GM19043 (cell line): ENCODE results near the gene ZNF667.

Experiments used
- ATAC-seq: cut with Tn5 transposase; IDR thresholded peaks from one replicate; pipeline ENCODE4 v1.9.1; 2021; ENCODE audit warnings: low read depth; ENCODE audit not compliant: unreplicated experiment

The ZNF667 gene

GRCh38 chr19:56476651-56477428, at the start of gene ZNF667:
Gene ZNF667, minus strand, starts transcription at chr19:56477345. Its CDS starts 14,975 bp downstream, at chr19:56462370.
- ATAC-seq: no peak

DNA sequence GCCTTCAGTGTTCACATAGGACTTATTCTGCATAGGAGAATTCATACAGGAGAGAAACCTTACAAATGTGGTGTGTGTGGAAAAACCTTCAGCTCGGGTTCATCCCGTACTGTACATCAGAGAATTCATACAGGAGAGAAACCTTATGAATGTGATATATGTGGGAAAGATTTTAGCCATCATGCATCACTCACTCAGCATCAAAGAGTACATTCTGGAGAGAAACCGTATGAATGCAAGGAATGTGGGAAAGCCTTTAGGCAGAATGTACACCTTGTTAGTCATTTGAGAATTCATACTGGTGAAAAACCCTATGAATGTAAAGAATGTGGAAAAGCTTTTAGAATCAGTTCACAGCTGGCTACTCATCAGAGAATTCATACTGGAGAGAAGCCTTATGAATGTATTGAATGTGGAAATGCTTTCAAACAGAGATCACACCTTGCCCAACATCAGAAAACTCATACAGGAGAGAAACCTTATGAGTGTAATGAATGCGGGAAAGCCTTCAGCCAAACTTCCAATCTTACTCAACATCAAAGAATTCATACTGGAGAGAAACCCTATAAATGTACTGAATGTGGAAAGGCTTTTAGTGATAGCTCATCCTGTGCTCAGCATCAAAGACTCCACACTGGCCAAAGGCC, 48.2 kb upstream of the ZNF667 start:
- no peak for ATAC-seq

GRCh38 chr19:56508290-56508778, 31.2 kb upstream of the ZNF667 start:
- no peak for ATAC-seq

DNA sequence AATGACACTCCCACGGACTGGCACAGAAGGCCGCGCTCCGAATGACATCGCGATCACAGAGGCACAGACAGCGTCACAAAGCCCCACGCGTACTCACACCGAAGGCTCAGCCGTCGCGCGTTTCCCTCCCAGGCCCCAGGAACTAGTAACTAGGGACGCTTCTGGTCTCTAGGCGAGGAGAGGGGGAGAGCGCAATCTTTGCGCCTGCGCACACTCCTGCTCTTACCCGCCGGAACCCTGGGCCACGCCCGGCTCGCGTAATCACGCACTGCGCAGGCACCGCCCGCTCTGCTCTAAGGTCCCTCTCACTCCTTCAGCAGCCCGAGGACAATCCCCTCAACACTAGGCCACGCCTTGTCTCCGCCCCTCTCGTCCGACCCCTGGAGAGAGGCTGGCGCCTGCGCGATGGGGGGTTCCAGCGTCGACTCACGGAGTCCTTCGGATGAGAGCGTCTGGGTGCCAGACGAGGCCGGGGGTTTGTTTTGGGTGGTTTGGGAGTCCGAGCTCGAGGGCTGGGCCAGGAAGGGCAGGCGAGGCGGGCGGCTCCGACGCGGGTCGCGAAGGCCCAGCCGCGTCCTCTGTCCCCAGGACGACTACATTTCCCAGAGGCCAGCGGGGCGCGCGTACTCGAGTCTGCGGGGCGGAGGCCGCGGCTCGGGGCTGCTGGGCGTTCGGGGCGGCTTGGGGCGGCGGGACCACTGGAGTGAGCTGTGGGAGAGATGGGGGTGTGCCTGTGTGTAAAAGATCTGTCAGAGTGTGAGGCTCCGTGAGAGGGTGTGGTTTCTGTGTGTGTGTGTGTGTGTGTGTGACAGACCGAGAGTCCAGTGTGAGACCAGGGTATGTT, 30.5 kb upstream of the ZNF667 start, which contains the start of gene ZNF471:
Gene ZNF471, plus strand, starts transcription at position 410 of the 844 bp plus-strand sequence. CDS start 3,717 bp downstream, outside the sequence.
- ATAC-seq: no peak

DNA sequence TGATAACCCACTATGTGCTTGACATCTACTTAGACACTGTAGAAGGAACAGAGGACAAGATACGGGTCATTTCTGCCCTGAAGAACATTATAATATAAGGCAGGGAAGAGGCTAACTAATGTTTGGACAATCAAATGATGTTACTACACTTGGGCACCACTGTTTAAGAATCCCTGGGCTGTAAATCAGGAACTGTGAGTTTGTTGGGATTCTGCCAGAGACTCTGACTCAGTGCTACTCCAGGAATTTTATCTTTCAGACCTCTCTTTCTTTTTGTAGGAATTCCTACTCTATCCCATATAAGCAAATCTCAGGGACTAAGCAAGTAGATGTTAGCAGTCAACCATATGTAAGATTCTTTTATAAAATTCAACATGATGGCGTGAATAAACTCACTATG, 27.4 kb upstream of the ZNF667 start:
- ATAC-seq: no peak

DNA sequence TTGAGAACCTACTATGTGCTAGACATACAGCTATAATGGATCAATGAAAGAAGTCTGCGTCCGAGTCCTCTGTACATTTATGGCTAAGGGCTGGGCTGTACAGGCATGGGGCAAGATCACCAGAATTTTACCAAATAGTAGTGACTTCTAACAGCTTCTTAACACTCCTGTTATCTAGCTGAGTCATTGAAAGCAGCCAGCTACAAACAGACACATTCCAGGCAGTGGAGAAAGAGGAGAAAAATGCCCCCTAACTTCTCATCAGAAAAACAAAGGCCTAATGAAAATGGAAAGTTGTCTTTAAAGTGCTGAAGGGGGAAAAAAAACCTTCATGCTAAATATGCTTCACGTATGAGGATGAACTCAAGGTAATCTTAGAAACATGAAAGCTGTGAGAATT, 14.3 kb upstream of the ZNF667 start:
- ATAC-seq: no peak

GRCh38 chr19:56477429-56478338, 539 bp upstream of the ZNF667 start:
- no peak for ATAC-seq

DNA sequence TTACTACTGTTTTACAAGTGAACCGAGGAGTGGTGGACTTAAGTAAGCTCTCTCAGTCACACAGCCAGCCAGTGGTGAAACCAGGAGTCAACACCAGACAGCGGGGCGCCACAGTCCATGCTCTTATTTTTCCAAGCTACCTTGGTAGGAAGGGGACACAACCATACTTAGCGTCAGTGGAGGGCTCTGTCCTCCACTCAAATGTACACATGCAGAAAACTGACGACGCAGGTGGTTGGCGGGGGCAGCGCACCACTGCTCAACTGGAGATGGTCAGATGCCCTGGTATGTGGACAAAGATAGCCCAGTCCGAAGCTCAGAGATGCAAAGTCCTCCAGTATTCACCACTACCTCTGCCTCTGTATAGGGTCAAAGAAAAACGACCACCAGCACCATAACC, 1.1 kb downstream of the ZNF667 start:
- no peak for ATAC-seq

- no peak for ATAC-seq
Measured at GRCh38 chr19:56474308-56474707, 2.8 kb downstream of the ZNF667 start.

GRCh38 chr19:56441206-56441792, 35.8 kb downstream of the ZNF667 start:
- ATAC-seq: no peak

GRCh38 chr19:56423985-56424353, 53.2 kb downstream of the ZNF667 start:
- ATAC-seq: no peak

DNA sequence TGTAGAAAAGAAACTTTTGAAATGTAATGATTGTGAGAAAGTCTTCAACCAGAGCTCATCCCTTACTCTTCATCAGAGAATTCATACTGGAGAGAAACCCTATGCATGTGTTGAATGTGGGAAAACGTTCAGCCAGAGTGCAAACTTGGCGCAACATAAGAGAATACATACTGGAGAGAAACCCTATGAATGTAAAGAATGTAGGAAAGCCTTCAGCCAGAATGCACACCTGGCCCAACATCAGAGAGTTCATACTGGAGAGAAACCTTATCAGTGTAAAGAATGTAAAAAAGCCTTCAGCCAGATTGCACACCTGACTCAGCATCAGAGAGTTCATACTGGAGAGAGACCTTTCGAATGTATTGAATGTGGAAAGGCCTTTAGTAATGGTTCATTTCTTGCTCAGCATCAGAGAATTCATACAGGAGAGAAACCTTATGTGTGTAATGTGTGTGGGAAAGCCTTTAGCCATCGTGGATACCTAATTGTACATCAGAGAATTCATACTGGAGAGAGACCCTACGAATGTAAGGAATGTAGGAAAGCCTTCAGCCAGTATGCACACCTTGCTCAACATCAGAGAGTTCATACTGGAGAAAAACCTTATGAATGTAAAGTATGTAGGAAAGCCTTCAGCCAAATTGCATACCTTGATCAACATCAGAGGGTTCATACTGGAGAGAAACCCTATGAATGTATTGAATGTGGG, 53.7 kb downstream of the ZNF667 start:
- no peak for ATAC-seq

GRCh38 chr19:56405062-56405461, 72.1 kb downstream of the ZNF667 start:
- ATAC-seq: no peak

- no peak for ATAC-seq
Measured at GRCh38 chr19:56404705-56405056, 72.5 kb downstream of the ZNF667 start.

DNA sequence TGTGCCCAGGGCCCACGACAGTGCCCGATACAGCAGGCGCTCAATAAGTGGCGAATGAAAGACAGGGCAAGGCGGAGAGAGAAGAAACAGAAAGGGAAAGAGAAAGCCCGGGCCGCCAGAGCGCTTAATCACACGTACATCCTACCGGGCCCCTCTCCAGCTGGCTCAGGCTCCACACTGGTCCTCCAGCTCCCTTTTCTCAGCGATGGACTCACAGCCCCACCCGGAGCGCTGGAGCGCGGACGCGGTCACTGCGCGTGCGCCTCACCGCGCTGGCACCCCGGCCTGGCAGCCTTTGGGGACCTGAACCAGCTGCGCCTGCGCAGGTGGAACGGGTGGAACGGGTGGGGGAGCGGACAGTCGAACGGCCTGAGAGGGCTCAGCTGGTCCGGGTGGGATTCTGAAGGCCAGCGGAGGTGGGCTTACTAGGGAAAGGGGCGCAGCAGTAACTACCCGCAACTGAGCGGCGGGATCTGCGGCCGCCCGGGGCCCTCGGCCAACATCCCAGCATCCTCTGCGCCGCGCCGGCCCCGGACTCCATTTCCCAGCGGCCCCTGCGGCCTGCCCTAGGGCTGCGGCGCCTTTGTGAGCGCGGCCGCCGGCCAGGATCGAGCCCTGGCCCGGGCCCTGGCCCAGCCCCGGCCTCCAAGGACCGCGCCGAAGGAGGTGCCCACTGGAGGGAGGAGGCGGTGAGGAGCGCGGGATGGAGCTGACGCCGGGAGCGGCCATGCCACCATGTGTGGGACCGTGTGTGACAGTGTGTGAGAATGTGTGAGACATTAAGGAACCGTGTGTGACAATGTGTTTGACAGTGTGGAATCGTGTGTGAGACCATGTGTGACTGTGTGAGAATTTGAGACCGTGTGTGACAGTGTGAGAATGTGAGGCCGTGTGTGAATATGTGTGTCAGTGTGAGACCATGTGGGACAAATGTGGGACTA, 73.1 kb downstream of the ZNF667 start, which contains the start of gene ZNF583:
Gene ZNF583, plus strand, starts transcription at position 569 of the 941 bp plus-strand sequence. CDS start 2,783 bp downstream, outside the sequence.
- peak; percentile 74 for ATAC-seq

GRCh38 chr19:56403261-56403660, 73.9 kb downstream of the ZNF667 start:
- no peak for ATAC-seq

DNA sequence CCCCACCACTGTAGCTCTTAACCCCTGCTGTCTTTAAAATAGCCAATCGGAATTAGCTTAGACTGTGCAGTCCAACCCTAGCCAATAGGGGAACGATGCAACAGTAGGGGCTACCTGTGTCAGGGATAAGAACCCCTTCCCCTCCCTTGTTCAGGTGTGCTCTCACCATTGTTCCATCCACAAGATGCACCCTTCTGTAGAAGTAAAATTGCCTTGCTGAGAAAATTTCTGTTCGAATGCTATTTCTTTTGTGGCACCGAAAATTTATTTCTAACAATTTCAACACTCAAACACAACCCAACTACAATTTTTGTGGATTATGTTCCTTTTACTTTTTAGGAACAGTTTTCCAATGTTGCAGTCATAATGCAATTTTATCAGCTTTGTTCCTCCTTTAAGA, 76.7 kb downstream of the ZNF667 start:
- no peak for ATAC-seq

- no peak for ATAC-seq
Measured at GRCh38 chr19:56398809-56399208, 78.3 kb downstream of the ZNF667 start.
